Measurements from ENCODE around the gene TP53BP2. TPM values are rescaled to one million over a fixed set of nuclear protein-coding genes. Genes with fewer than 3 reads are reported as not detected.
"Not testable (repeated sequence)": the region's sequence is repeated elsewhere in the genome, so short reads cannot be mapped to it uniquely, and the experiment has no call there.

The TP53BP2 gene
- total and polyA plus RNA-seq, 8 donors: 51.8 to 58.6 (median 55.9) TPM

- intact Hi-C loops (cut with DNase I): no loop called here
- no peak overlapping the region for H3K4me3 ChIP-seq
- H3K36me3 ChIP-seq: peaks cover 0 to 34% of the 10 kb centered on the region in 2 donors
- DNase-seq: peak in 1 of 4 donors; percentile 30
- peak; percentile 56 for ATAC-seq
- peaks cover 15 to 62% of the 10 kb centered on the region in 2 donors for H3K4me1 ChIP-seq
- TF ChIP-seq CTCF (IDR thresholded peaks at IDR 0.05): no peak
- peak overlapping the region; percentile 72 to 81 for H3K27ac ChIP-seq
- H3K27me3 ChIP-seq: no peaks in the 10 kb centered on the region
- H3K9me3 ChIP-seq: no peaks in the 10 kb centered on the region
These were observed 106.2 kb downstream of the TP53BP2 start for GRCh38 chr1:223739366-223740037.

- H3K9me3 ChIP-seq: no peaks in the 10 kb centered on the region
- DNase-seq: peak in 2 of 4 donors; percentile 50 to 57
- no peak for TF ChIP-seq CTCF (IDR thresholded peaks at IDR 0.05)
- H3K4me1 ChIP-seq: peaks cover 17 to 68% of the 10 kb centered on the region in 2 donors
- no peak overlapping the region for H3K4me3 ChIP-seq
- H3K27me3 ChIP-seq: no peaks in the 10 kb centered on the region
- intact Hi-C loops (cut with DNase I): no loop called here
- peak; percentile 66 for ATAC-seq
- peaks cover 0 to 26% of the 10 kb centered on the region in 2 donors for H3K36me3 ChIP-seq
- peak overlapping the region; percentile 72 to 81 for H3K27ac ChIP-seq
These were observed 107.0 kb downstream of the TP53BP2 start for GRCh38 chr1:223738465-223739365.

GRCh38 chr1:223737342-223737741 is 108.4 kb downstream of the TP53BP2 start:
- Histone ChIP-seq H3K27ac (peak overlapping the region in 1 of 2 donors; percentile 65), H3K9me3 (no peaks in the 10 kb centered on the region), H3K4me3 (no peak overlapping the region), H3K27me3 (no peaks in the 10 kb centered on the region), H3K4me1 (peaks cover 31 to 68% of the 10 kb centered on the region in 2 donors), H3K36me3 (peaks cover 0 to 17% of the 10 kb centered on the region in 2 donors)
- no peak for TF ChIP-seq CTCF (IDR thresholded peaks at IDR 0.05)
- intact Hi-C loops (cut with DNase I): no loop called here
- ATAC-seq (no peak), DNase-seq (no peak)

GRCh38 chr1:223736638-223737037 is 109.1 kb downstream of the TP53BP2 start:
- H3K27me3 ChIP-seq; H3K9me3 ChIP-seq; intact Hi-C loops (cut with DNase I); DNase-seq; H3K4me3 ChIP-seq; ATAC-seq: not testable (repeated sequence)
- peaks cover 34 to 72% of the 10 kb centered on the region in 2 donors for H3K4me1 ChIP-seq
- H3K36me3 ChIP-seq: peaks cover 0 to 17% of the 10 kb centered on the region in 2 donors
- H3K27ac ChIP-seq: peak overlapping the region; percentile 57 to 65

- intact Hi-C loops (cut with DNase I): no loop called here
- Histone ChIP-seq H3K27ac (peak overlapping the region; percentile 69 to 86), H3K4me1 (peaks cover 42 to 74% of the 10 kb centered on the region in 2 donors), H3K9me3 (no peaks in the 10 kb centered on the region), H3K27me3 (no peaks in the 10 kb centered on the region), H3K36me3 (peaks cover 0 to 9% of the 10 kb centered on the region in 2 donors), H3K4me3 (no peak overlapping the region)
- TF ChIP-seq CTCF (IDR thresholded peaks at IDR 0.05): no peak
- ATAC-seq (peak; percentile 30), DNase-seq (peak in 1 of 4 donors; percentile 54)
These were observed 111.6 kb downstream of the TP53BP2 start for GRCh38 chr1:223733898-223734852.
